Uterus (tissue), 2 donors: ENCODE results near the gene RNF157.

Experiments
- POLR2A ChIP-seq, 2 donors: fragments of 450-650 bp; IDR thresholded peaks; one replicate each; pipeline ENCODE4 v1.6.1; 2016; ENCODE audit warnings: antibody characterized with exemption in 2 of 2, mild to moderate bottlenecking in 1 of 2, moderate library complexity in 1 of 2
- TF ChIP-seq, protein P1 (sequence below), 4 experiments: fragments of 200-600 bp in 2 of 4; fragments of 450-650 bp in 2 of 4; sonication (generic) in 2 of 4; IDR thresholded peaks; one replicate each; pipeline ENCODE4 v1.5.1; 2016 to 2019; ENCODE audit warnings: antibody characterized with exemption in 4 of 4, mild to moderate bottlenecking in 2 of 4, moderate library complexity in 1 of 4

DNA sequence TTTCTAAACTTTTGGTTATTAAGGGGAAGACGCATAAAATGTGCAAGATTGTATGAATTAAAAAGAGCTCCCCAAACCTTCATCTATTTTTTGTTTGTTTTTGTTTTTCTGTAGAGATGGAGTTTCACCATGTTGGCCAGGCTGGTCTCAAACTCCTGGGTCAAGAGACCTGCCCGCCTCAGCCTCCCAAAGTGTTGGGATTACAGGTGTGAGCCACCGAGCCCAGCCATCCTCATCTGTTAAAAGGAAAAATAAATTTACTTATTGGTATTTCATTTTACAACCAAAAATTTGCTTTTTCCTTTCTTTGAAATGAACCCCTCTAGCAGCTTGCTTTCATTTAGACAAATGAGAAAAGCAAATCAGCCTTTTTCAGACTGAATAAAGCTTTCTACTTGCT is 23.2 kb downstream of the RNF157 start:
- TF ChIP-seq, protein P1, sequence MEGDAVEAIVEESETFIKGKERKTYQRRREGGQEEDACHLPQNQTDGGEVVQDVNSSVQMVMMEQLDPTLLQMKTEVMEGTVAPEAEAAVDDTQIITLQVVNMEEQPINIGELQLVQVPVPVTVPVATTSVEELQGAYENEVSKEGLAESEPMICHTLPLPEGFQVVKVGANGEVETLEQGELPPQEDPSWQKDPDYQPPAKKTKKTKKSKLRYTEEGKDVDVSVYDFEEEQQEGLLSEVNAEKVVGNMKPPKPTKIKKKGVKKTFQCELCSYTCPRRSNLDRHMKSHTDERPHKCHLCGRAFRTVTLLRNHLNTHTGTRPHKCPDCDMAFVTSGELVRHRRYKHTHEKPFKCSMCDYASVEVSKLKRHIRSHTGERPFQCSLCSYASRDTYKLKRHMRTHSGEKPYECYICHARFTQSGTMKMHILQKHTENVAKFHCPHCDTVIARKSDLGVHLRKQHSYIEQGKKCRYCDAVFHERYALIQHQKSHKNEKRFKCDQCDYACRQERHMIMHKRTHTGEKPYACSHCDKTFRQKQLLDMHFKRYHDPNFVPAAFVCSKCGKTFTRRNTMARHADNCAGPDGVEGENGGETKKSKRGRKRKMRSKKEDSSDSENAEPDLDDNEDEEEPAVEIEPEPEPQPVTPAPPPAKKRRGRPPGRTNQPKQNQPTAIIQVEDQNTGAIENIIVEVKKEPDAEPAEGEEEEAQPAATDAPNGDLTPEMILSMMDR (IDR thresholded peaks at IDR 0.05) = no peak
- no peak for TF ChIP-seq POLR2A (IDR thresholded peaks at IDR 0.05)
